ENCODE measurements around the gene PODNL1. TPM values are rescaled to one million over a fixed set of nuclear protein-coding genes. Genes with fewer than 3 reads are reported as not detected.
A peak's percentile ranks its signal among the peaks of the same experiment; 100 is the strongest.

PODNL1 gene
- total RNA-seq, 5 donors from 2014 or later (not counting 1 experiment from before 2014, with no cell fraction given), result 0.09 TPM; not detected in 4

- no peaks in the 10 kb centered on the region for H3K27me3 Mint-ChIP-seq
- H3K4me1 Mint-ChIP-seq, result peaks cover 9 to 19% (median 14%) of the 10 kb centered on the region in 3 donors
- H3K9me3 Mint-ChIP-seq, result no peaks in the 10 kb centered on the region
- no peaks in the 10 kb centered on the region for H3K9me3 ChIP-seq
- CTCF ChIA-PET, result interaction anchor here (0.7 kb wide), 2 partner anchors 146 to 173 kb away, joined by 3 to 5 read pairs; no protein-coding TSS in a partner anchor
- H3K27ac Mint-ChIP-seq, result no peak overlapping the region
- no peak overlapping the region for H3K4me3 Mint-ChIP-seq
- DNase-seq (no peak), ATAC-seq (replicated peaks in 1 of 4) (no peak)
- H3K4me3 ChIP-seq (ENCODE audit: control insufficient read depth in 1 of 2, extremely low read depth in 1 of 2, low read length in 1 of 2), result no peak overlapping the region
- no peak overlapping the region for H3K27ac ChIP-seq (ENCODE audit: low read length)
- 92% methylated on average over 13 of the region's 16 CpGs for WGBS (ENCODE audit: insufficient coverage)
- H3K27me3 ChIP-seq (replicated peaks in 1 of 2; ENCODE audit: control insufficient read depth in 2 of 2, extremely low read depth in 1 of 2, insufficient read depth in 2 of 2, low read length in 1 of 2), result no peaks in the 10 kb centered on the region
- H3K36me3 ChIP-seq (ENCODE audit: control insufficient read depth in 2 of 2, extremely low read depth in 1 of 2, insufficient read depth in 1 of 2, low read length in 1 of 2), result no peaks in the 10 kb centered on the region
- no peaks in the 10 kb centered on the region for H3K36me3 Mint-ChIP-seq
- H3K4me1 ChIP-seq (ENCODE audit: control insufficient read depth in 1 of 2, extremely low read depth in 1 of 2, insufficient read depth in 2 of 2, low read length in 2 of 2), result peaks cover 4 to 55% of the 10 kb centered on the region in 2 experiments
- POLR2A ChIA-PET, result interaction anchor here (0.7 kb wide), 2 partner anchors 53 to 533 kb away, joined by 5 to 8 read pairs; no protein-coding TSS in a partner anchor
Observed at GRCh38 chr19:13888281-13888680, 49.9 kb downstream of the PODNL1 start.

GRCh38 chr19:13887517-13887916 lies 50.7 kb downstream of the PODNL1 start:
- H3K4me1 Mint-ChIP-seq, result peaks cover 16 to 24% (median 19%) of the 10 kb centered on the region in 3 donors
- Histone ChIP-seq H3K4me3 (ENCODE audit: control insufficient read depth in 1 of 2, extremely low read depth in 1 of 2, low read length in 1 of 2) (peak overlapping the region in 1 of 2 donors; percentile 17), H3K36me3 (ENCODE audit: control insufficient read depth in 2 of 2, extremely low read depth in 1 of 2, insufficient read depth in 1 of 2, low read length in 1 of 2) (no peaks in the 10 kb centered on the region), H3K4me1 (ENCODE audit: control insufficient read depth in 1 of 2, extremely low read depth in 1 of 2, insufficient read depth in 2 of 2, low read length in 2 of 2) (peaks cover 11 to 62% of the 10 kb centered on the region in 2 experiments), H3K9me3 (no peaks in the 10 kb centered on the region), H3K27ac (ENCODE audit: low read length) (peak overlapping the region; percentile 61), H3K27me3 (replicated peaks in 1 of 2; ENCODE audit: control insufficient read depth in 2 of 2, extremely low read depth in 1 of 2, insufficient read depth in 2 of 2, low read length in 1 of 2) (no peaks in the 10 kb centered on the region)
- WGBS (ENCODE audit: insufficient coverage), result 53% methylated on average over 5 of the region's 5 CpGs
- H3K27ac Mint-ChIP-seq, result peak overlapping the region in 1 of 2 donors; percentile 28
- DNase-seq (peak in 1 of 35 experiments; percentile 49), ATAC-seq (replicated peaks in 1 of 4) (peak in 2 of 4 experiments; percentile 10 to 49)
- no peaks in the 10 kb centered on the region for H3K36me3 Mint-ChIP-seq
- no peaks in the 10 kb centered on the region for H3K9me3 Mint-ChIP-seq
- peak overlapping the region in 1 of 3 donors; percentile 6 for H3K4me3 Mint-ChIP-seq
- CTCF ChIA-PET, result interaction anchor here (0.6 to 0.7 kb wide), 7 partner anchors 18 to 584 kb away, joined by 3 to 6 read pairs (median 4); no protein-coding TSS in a partner anchor
- POLR2A ChIA-PET, result interaction anchor here (0.6 to 0.7 kb wide), 4 partner anchors 52 to 533 kb away, joined by 3 to 8 read pairs (median 6); no protein-coding TSS in a partner anchor
- no peaks in the 10 kb centered on the region for H3K27me3 Mint-ChIP-seq

- no peaks in the 10 kb centered on the region for H3K9me3 Mint-ChIP-seq
- CTCF ChIA-PET, result interaction anchor here (0.6 to 1.2 kb wide), 9 partner anchors 19 to 584 kb away, joined by 3 to 7 read pairs (median 4); partner anchors contain the start of genes C19orf67 (in 1 of the 2) and CC2D1A (in 1 of the 2)
- DNase-seq (peak in 17 of 35 experiments; percentile 32 to 79 (median 48)), ATAC-seq (replicated peaks in 1 of 4) (peak; percentile 37 to 77 (median 60))
- POLR2A ChIA-PET, result interaction anchor here in 1 of 2 donors (0.6 to 0.7 kb wide), 3 partner anchors 116 to 155 kb away, joined by 3 to 7 read pairs (median 4); no protein-coding TSS in a partner anchor
- peak overlapping the region in 1 of 3 donors; percentile 25 for H3K4me3 Mint-ChIP-seq
- H3K9me3 ChIP-seq, result no peaks in the 10 kb centered on the region
- peak overlapping the region; percentile 61 for H3K27ac ChIP-seq (ENCODE audit: low read length)
- WGBS (ENCODE audit: insufficient coverage), result 73% methylated on average over 15 of the region's 16 CpGs
- no peaks in the 10 kb centered on the region for H3K36me3 Mint-ChIP-seq
- no peaks in the 10 kb centered on the region for H3K27me3 ChIP-seq (replicated peaks in 1 of 2; ENCODE audit: control insufficient read depth in 2 of 2, extremely low read depth in 1 of 2, insufficient read depth in 2 of 2, low read length in 1 of 2)
- H3K4me1 ChIP-seq (ENCODE audit: control insufficient read depth in 1 of 2, extremely low read depth in 1 of 2, insufficient read depth in 2 of 2, low read length in 2 of 2), result peaks cover 15 to 67% of the 10 kb centered on the region in 2 experiments
- H3K4me1 Mint-ChIP-seq, result peaks cover 20 to 28% (median 24%) of the 10 kb centered on the region in 3 donors
- H3K36me3 ChIP-seq (ENCODE audit: control insufficient read depth in 2 of 2, extremely low read depth in 1 of 2, insufficient read depth in 1 of 2, low read length in 1 of 2), result no peaks in the 10 kb centered on the region
- H3K4me3 ChIP-seq (ENCODE audit: control insufficient read depth in 1 of 2, extremely low read depth in 1 of 2, low read length in 1 of 2), result peak overlapping the region in 1 of 2 donors; percentile 17
- H3K27me3 Mint-ChIP-seq, result no peaks in the 10 kb centered on the region
- no peak overlapping the region for H3K27ac Mint-ChIP-seq
Observed at GRCh38 chr19:13887018-13887436, 51.2 kb downstream of the PODNL1 start.

DNA sequence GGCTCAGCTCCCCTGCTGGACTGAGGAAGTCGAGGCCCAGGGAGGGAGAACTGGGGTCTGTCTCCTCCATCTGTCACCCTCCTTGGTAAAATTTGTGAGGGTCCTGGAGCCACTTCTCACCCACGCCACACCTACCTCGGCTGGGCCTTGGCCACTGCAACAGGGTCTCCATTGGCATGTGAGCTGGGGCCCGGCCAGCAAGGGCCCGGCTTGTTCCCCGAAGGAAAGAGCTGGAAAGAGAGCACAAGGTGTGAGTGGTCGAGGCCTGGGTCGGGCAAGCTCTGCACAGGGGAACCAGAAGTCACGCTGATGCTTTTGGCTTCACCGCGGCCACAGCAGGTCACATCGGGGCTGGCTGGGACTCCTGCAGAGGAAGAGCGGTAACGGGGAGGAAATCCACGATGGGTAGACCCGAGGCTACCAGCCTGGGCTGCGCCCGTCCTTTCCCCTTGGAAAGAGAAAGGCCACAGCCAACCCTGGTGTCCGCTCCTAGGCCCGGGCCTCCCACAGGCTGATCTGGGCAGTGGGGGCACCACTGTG lies 52.3 kb downstream of the PODNL1 start:
- H3K36me3 Mint-ChIP-seq, result no peaks in the 10 kb centered on the region
- ChIA-PET CTCF (interaction anchor here in 1 of 2 donors (1.0 to 1.2 kb wide), 2 partner anchors 25 to 195 kb away, joined by 3 read pairs; no protein-coding TSS in a partner anchor), POLR2A (interaction anchor here in 1 of 2 donors (0.8 kb wide), 1 partner anchor 162 kb away, joined by 3 read pairs; no protein-coding TSS in a partner anchor)
- Histone ChIP-seq H3K9me3 (no peaks in the 10 kb centered on the region), H3K36me3 (ENCODE audit: control insufficient read depth in 2 of 2, extremely low read depth in 1 of 2, insufficient read depth in 1 of 2, low read length in 1 of 2) (no peaks in the 10 kb centered on the region), H3K4me3 (ENCODE audit: control insufficient read depth in 1 of 2, extremely low read depth in 1 of 2, low read length in 1 of 2) (no peak overlapping the region), H3K4me1 (ENCODE audit: control insufficient read depth in 1 of 2, extremely low read depth in 1 of 2, insufficient read depth in 2 of 2, low read length in 2 of 2) (peaks cover 27 to 78% of the 10 kb centered on the region in 2 experiments), H3K27me3 (replicated peaks in 1 of 2; ENCODE audit: control insufficient read depth in 2 of 2, extremely low read depth in 1 of 2, insufficient read depth in 2 of 2, low read length in 1 of 2) (no peaks in the 10 kb centered on the region), H3K27ac (ENCODE audit: low read length) (peak overlapping the region; percentile 30)
- peaks cover 32 to 40% (median 35%) of the 10 kb centered on the region in 3 donors for H3K4me1 Mint-ChIP-seq
- H3K27me3 Mint-ChIP-seq, result no peaks in the 10 kb centered on the region
- no peaks in the 10 kb centered on the region for H3K9me3 Mint-ChIP-seq
- no peak for DNase-seq
- no peak for ATAC-seq (replicated peaks in 1 of 4)
- H3K27ac Mint-ChIP-seq, result peak overlapping the region in 1 of 2 donors; percentile 27
- peak overlapping the region in 1 of 3 donors; percentile 20 for H3K4me3 Mint-ChIP-seq
- WGBS (ENCODE audit: insufficient coverage), result 63% methylated on average over 19 of the region's 20 CpGs

DNA sequence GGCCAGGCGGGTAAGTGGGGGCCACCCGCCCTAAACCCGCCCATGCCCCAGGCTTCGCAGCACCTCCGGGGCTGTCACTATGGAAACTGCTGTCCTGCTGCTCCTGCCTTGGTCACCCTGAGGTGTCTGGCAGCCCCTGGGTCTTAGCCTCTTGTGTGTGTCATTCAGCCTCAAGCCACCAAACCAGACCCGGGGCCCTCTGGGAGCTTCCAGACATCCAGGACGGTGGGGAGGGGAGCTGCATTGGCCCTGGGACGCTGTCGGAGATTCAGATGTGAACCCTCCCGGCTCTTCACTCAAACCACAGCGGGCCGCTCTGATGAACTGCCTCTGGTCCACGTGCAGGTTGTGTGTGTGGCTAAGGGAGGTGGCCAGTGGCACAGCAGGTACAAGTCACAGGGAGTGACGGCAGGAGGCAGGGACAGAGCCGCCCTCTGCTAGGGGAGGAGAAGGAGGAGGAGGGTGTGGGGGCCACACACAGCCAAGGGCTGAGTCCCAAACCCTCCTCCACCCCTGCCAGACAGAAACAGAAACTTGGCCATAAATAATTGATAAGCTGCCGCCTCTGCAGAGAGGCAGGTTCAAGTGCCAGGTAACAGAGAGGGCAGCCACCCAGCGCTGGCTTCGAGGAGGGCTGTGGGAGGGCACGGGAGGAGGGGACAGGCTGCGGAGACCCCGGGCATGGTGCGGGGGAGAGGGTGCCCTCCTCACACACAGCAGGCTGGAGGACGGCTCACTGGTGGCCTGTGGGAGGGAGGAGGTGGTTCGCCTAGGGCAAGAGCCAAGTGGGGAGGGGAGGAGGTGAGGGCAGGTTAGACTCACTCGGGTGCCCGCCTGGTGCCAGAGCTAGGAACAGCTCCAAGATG lies 53.3 kb downstream of the PODNL1 start:
- no peaks in the 10 kb centered on the region for H3K27me3 ChIP-seq (replicated peaks in 1 of 2; ENCODE audit: control insufficient read depth in 2 of 2, extremely low read depth in 1 of 2, insufficient read depth in 2 of 2, low read length in 1 of 2)
- Mint-ChIP-seq H3K27ac (no peak overlapping the region), H3K4me3 (no peak overlapping the region), H3K9me3 (no peaks in the 10 kb centered on the region), H3K4me1 (peaks cover 37 to 48% (median 43%) of the 10 kb centered on the region in 3 donors), H3K36me3 (no peaks in the 10 kb centered on the region), H3K27me3 (no peaks in the 10 kb centered on the region)
- no peak overlapping the region for H3K27ac ChIP-seq (ENCODE audit: low read length)
- 94% methylated on average over 7 of the region's 26 CpGs for WGBS (ENCODE audit: insufficient coverage)
- H3K4me1 ChIP-seq (ENCODE audit: control insufficient read depth in 1 of 2, extremely low read depth in 1 of 2, insufficient read depth in 2 of 2, low read length in 2 of 2), result peaks cover 33 to 88% of the 10 kb centered on the region in 2 experiments
- ChIA-PET POLR2A (no interaction called here), CTCF (no interaction called here)
- no peak for ATAC-seq (replicated peaks in 1 of 4)
- DNase-seq, result no peak
- H3K4me3 ChIP-seq (ENCODE audit: control insufficient read depth in 1 of 2, extremely low read depth in 1 of 2, low read length in 1 of 2), result no peak overlapping the region
- H3K9me3 ChIP-seq, result no peaks in the 10 kb centered on the region
- no peaks in the 10 kb centered on the region for H3K36me3 ChIP-seq (ENCODE audit: control insufficient read depth in 2 of 2, extremely low read depth in 1 of 2, insufficient read depth in 1 of 2, low read length in 1 of 2)

Measured in T-cell (primary cell).